Esophagus muscularis mucosa (tissue), 4 donors: ENCODE data around the gene FMN1. TPM values are rescaled to one million over a fixed set of nuclear protein-coding genes. Genes with fewer than 3 reads are reported as not detected.

Experiments
- DNase-seq: peaks from one replicate; pipeline ENCODE4 v3.0.0-alpha.2; 2017; ENCODE audit errors: extremely low spot score
- H3K27ac ChIP-seq, 4 donors: fragments of 200-600 bp; sonication (generic); replicated peaks in 1 of 4; 1 replicate in 3 of 4; 2 replicates in 1 of 4; pipeline ENCODE4 v1.5.1; 2016 to 2019; ENCODE audit warnings: mild to moderate bottlenecking in 1 of 4
- H3K27me3 ChIP-seq, 4 donors: fragments of 200-600 bp; sonication (generic); one replicate each; pipeline versions ENCODE4 v1.5.1 to v1.6.0; 2016 to 2019
- H3K36me3 ChIP-seq, 4 donors: fragments of 200-600 bp; sonication (generic); one replicate each; pipeline ENCODE4 v1.5.1; 2016 to 2019
- H3K4me1 ChIP-seq, 4 donors: fragments of 200-600 bp; sonication (generic); one replicate each; pipeline ENCODE4 v1.5.1; 2016 to 2019
- H3K4me3 ChIP-seq, 4 donors: fragments of 200-600 bp; sonication (generic); 1 replicate in 2 of 4; 2 replicates in 2 of 4; pipeline ENCODE4 v1.5.1; 2016 to 2019; ENCODE audit warnings: mild to moderate bottlenecking in 4 of 4, moderate library complexity in 1 of 4
- H3K9me3 ChIP-seq, 4 donors: fragments of 200-600 bp; sonication (generic); 1 replicate in 3 of 4; 2 replicates in 1 of 4; pipeline ENCODE4 v1.5.1; 2016 to 2019
- CTCF ChIP-seq, 3 experiments: fragments of 200-600 bp in 2 of 3; fragments of 450-650 bp in 1 of 3; sonication (generic) in 2 of 3; IDR thresholded peaks; one replicate each; pipeline ENCODE4 v1.5.1; 2017 to 2019; ENCODE audit warnings: antibody characterized with exemption in 3 of 3, mild to moderate bottlenecking in 2 of 3, moderate library complexity in 1 of 3
- EP300 ChIP-seq: sonication (generic); formaldehyde crosslinking; IDR thresholded peaks from one replicate; pipeline ENCODE4 v1.6.1; 2017; ENCODE audit warnings: antibody characterized with exemption
- POLR2A ChIP-seq: fragments of 450-650 bp; IDR thresholded peaks from one replicate; pipeline ENCODE4 v1.6.1; 2017; ENCODE audit warnings: antibody characterized with exemption, moderate library complexity, mild to moderate bottlenecking, low read depth
- POLR2AphosphoS5 ChIP-seq, 2 donors: sonication (generic); formaldehyde crosslinking; IDR thresholded peaks; one replicate each; pipeline ENCODE4 v1.6.1; 2017; ENCODE audit warnings: antibody characterized with exemption in 2 of 2
- WGBS: methylation state at CpG from one replicate; pipeline ENCODE4 v1.1.5; 2018; 5-methylcytosine and 5-hydroxymethylcytosine counted together
- intact Hi-C: fragments of 100-400 bp; cut with DNase I; formaldehyde crosslinking; loops from one replicate; pipeline ENCODE4 v1.15.1; 2023
- total RNA-seq, 4 donors: library from RNA; depleted of rRNA; stranded (reverse); fragments of >200 nt; gene quantifications; one replicate each; pipeline versions ENCODE4 v1.1.0 to v1.2.1, GENCODE V29; 2016

FMN1 gene
- total RNA-seq, 4 donors from 2014 or later = 4.8 to 12.5 (median 8.6) TPM

DNA sequence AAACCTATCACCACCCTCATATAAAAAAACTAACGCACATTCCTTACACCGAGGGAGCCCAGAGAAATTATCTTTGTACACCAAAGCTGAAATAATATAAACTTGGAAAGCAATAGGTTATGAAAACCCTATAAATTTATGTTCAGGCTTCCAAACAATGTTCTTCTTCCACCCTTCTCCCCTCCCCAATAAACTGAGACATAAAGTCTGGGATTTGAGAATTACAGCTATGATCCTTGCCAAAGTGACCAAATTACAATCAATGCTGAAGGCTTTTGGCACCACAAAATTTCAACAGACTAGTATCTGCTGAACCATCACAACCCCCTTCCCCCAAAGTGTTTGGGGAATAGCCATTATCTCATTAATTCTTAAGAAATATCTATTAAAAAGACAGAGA lies 237.8 kb downstream of the FMN1 start:
- H3K4me3 ChIP-seq = no peak overlapping the region
- no peaks in the 10 kb centered on the region for H3K9me3 ChIP-seq
- H3K27me3 ChIP-seq = no peaks in the 10 kb centered on the region
- no peaks in the 10 kb centered on the region for H3K36me3 ChIP-seq
- H3K4me1 ChIP-seq = peaks cover 0 to 69% (median 67%) of the 10 kb centered on the region in 4 donors
- TF ChIP-seq EP300 (no peak), POLR2A (no peak), POLR2AphosphoS5 (IDR thresholded peaks at IDR 0.05) (no peak), CTCF (IDR thresholded peaks at IDR 0.05) (no peak)
- 31% methylated on average over 2 of the region's 2 CpGs for WGBS
- DNase-seq = no peak
- peak overlapping the region; percentile 49 to 71 (median 63) for H3K27ac ChIP-seq
- intact Hi-C loops = loop anchor here (10.0 kb wide), 1 partner anchor 112 kb away; no protein-coding TSS in a partner anchor

DNA sequence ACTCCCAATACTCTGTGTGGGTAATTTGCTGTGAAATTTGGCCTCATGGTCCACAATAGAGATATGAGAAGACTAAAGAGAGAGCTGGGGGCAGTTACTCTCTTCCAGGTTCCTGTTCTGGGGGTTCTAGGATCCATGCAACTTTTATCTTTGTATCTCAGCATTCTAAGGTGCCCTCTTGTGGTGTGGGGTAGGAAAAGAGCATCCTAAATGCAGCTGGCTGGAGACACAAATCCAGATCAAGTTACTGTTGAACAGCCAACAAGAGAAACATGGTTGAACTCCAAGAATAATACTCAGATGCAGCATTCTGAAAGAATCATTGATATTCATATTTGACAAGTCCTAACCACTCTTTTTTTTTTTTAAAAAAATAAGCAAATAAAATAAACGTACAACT lies 238.5 kb downstream of the FMN1 start:
- intact Hi-C loops = loop anchor here (10.0 kb wide), 1 partner anchor 111 kb away; no protein-coding TSS in a partner anchor
- Histone ChIP-seq H3K4me1 (peaks cover 0 to 71% (median 68%) of the 10 kb centered on the region in 4 donors), H3K4me3 (no peak overlapping the region), H3K27me3 (no peaks in the 10 kb centered on the region), H3K36me3 (no peaks in the 10 kb centered on the region), H3K9me3 (no peaks in the 10 kb centered on the region), H3K27ac (peak overlapping the region; percentile 49 to 71 (median 63))
- 32% methylated on average over 1 of the region's 1 CpG for WGBS
- no peak for DNase-seq
- TF ChIP-seq EP300 (no peak), POLR2AphosphoS5 (IDR thresholded peaks at IDR 0.05) (no peak), POLR2A (no peak), CTCF (IDR thresholded peaks at IDR 0.05) (peak; percentile 57 to 68 (median 66))

DNA sequence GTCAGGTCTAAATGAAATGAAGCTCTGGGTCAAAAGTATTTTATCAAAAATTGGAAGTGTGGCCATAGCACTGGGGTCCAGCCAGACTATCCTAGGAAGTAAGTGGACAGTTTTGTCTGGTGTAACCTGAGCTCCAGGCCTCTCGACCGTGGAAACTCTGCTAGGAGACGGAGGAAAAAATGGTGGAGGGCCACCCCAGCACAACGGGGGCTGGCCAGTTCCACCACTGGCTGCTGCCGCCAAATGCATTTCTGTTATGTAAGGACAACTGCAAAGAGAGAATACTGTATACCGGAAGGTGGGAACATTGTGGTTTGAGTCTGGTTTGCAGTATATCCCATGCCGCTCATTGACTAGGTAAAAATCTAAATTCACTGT lies 241.0 kb downstream of the FMN1 start:
- TF ChIP-seq CTCF (IDR thresholded peaks at IDR 0.05) = no peak
- no peak for TF ChIP-seq POLR2A
- TF ChIP-seq POLR2AphosphoS5 (IDR thresholded peaks at IDR 0.05) = no peak
- no peak for TF ChIP-seq EP300
- Histone ChIP-seq H3K4me1 (peaks cover 0 to 55% (median 54%) of the 10 kb centered on the region in 4 donors), H3K36me3 (no peaks in the 10 kb centered on the region), H3K27me3 (no peaks in the 10 kb centered on the region), H3K27ac (no peak overlapping the region), H3K4me3 (no peak overlapping the region), H3K9me3 (no peaks in the 10 kb centered on the region)
- intact Hi-C loops = loop anchor here (10.0 kb wide), 1 partner anchor 109 kb away; no protein-coding TSS in a partner anchor
- no peak for DNase-seq
- WGBS = 78% methylated on average over 7 of the region's 7 CpGs

GRCh38 chr15:32952901-32953532 lies 241.5 kb downstream of the FMN1 start:
- 74% methylated on average over 12 of the region's 12 CpGs for WGBS
- H3K9me3 ChIP-seq = no peaks in the 10 kb centered on the region
- no peaks in the 10 kb centered on the region for H3K36me3 ChIP-seq
- H3K27me3 ChIP-seq = no peaks in the 10 kb centered on the region
- H3K4me1 ChIP-seq = peaks cover 0 to 54% (median 52%) of the 10 kb centered on the region in 4 donors
- no peak for TF ChIP-seq EP300
- TF ChIP-seq CTCF (IDR thresholded peaks at IDR 0.05) = no peak
- TF ChIP-seq POLR2A = no peak
- no peak for TF ChIP-seq POLR2AphosphoS5 (IDR thresholded peaks at IDR 0.05)
- DNase-seq = no peak
- intact Hi-C loops = loop anchor here (10.0 kb wide), 1 partner anchor 108 kb away; no protein-coding TSS in a partner anchor
- no peak overlapping the region for H3K27ac ChIP-seq
- H3K4me3 ChIP-seq = no peak overlapping the region
